GM12891 (cell line): ENCODE results near the gene CCDC51.

Source experiments
- POLR2A ChIP-seq: IDR thresholded peaks from 2 replicates; pipeline ENCODE4 v1.6.1; 2011; ENCODE audit warnings: low read depth, low read length, control low read depth
- POLR2AphosphoS5 ChIP-seq: IDR thresholded peaks from 2 replicates; pipeline ENCODE4 v1.6.1; 2011; ENCODE audit warnings: low read depth, low read length, control low read depth
- POU2F2 ChIP-seq: IDR thresholded peaks from 2 replicates; pipeline ENCODE4 v1.6.1; 2011; ENCODE audit warnings: low read depth, mild to moderate bottlenecking, control low read depth, low read length, moderate library complexity
- SPI1 ChIP-seq: IDR thresholded peaks from 2 replicates; pipeline ENCODE4 v1.6.1; 2011; ENCODE audit warnings: low read depth, low read length, control low read depth

DNA sequence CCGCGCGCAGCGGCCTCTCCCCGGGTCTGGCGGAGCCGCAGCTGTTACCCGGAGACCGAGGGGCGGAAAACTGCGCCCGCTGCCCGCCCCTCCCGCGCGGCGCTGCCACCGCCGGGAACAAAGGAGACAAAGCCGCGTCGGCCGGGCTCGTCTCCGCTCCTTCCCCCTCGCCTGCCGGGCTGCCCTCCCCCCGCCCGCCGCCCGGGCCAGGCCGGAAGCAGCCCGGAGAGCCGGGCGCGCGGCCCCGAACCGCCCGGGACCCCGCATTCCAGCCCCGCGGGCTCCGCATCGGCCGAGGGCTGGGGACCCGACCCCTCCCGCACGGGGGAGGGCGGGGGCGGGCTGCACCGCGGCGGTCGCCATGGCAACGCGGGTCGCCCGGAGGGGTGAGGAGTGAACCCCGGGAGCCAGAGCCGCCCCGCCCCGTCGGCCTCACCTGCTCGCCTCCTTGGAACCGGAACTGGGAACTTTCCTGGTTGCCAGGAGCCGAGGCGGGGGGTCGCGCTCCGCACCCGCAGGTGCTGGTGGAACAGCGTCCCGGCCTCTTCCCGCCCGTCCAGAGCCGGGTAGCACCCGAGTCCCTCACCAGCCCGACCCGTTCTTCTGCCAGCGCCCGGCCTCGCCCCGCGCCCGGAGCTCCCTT is 10.5 kb downstream of the CCDC51 start:
- TF ChIP-seq POU2F2 (no peak), POLR2A (no peak), SPI1 (no peak), POLR2AphosphoS5 (no peak)
